Measurements from ENCODE around the gene MTFR1L.

- TF ChIP-seq POLR2A (IDR thresholded peaks at IDR 0.05) = no peak
- no peak for TF ChIP-seq POLR2AphosphoS5 (IDR thresholded peaks at IDR 0.05)
Observed at GRCh38 chr1:25874635-25875153, 54.9 kb downstream of the MTFR1L start.
